Activated naive CD8-positive, alpha-beta T cell treated with anti-CD3 and anti-CD28 coated beads, Interleukin-2, amount 50 U/mL, for 24 hours (primary cell): ENCODE data around the gene LRRC3.
"Not testable (repeated sequence)": the region's sequence is repeated elsewhere in the genome, so short reads cannot be mapped to it uniquely, and the experiment has no call there.

Experiments used
- ATAC-seq: fragments of 150-1000 bp; cut with Tn5 transposase; one replicate; pipeline ENCODE4 v1.10.0; 2021
- DNase-seq: peaks from one replicate; pipeline ENCODE4 v3.0.0; 2021
- H3K27ac Mint-ChIP-seq: one replicate; pipeline ENCODE4 v1.8.0; 2021; ENCODE audit warnings: mild to moderate bottlenecking, mixed read lengths
- H3K27me3 Mint-ChIP-seq: one replicate; pipeline ENCODE4 v1.8.0; 2021; ENCODE audit warnings: mixed read lengths
- H3K36me3 Mint-ChIP-seq: one replicate; pipeline ENCODE4 v1.8.0; 2021; ENCODE audit warnings: low read depth, mixed read lengths
- H3K4me1 Mint-ChIP-seq: one replicate; pipeline ENCODE4 v1.8.0; 2021; ENCODE audit warnings: mixed read lengths
- H3K4me3 Mint-ChIP-seq: one replicate; pipeline ENCODE4 v1.8.0; 2021; ENCODE audit warnings: mild to moderate bottlenecking, moderate library complexity, mixed read lengths
- H3K9me3 Mint-ChIP-seq: one replicate; pipeline ENCODE4 v1.8.0; 2021; ENCODE audit warnings: mixed read lengths

Gene LRRC3

DNA sequence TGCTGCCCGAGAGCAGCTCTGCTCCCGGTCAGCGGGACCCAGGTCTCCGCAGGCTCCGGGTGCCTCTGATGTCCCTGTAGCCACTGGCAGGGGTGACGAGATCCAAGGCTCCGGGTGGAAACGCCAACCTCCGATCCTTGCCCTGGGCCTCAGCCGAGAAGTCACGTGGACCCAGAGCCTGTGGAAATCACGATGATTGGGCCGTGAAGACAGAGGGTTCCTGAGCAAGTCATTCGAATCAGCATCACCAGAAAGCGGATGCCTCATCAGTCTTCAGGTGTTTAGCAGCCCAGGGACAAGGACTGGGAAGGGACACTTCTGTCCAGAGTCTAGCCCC, 12.5 kb downstream of the LRRC3 start:
- Mint-ChIP-seq H3K36me3 (no peaks in the 10 kb centered on the region), H3K4me3 (no peak overlapping the region), H3K27me3 (no peaks in the 10 kb centered on the region), H3K27ac (no peak overlapping the region), H3K4me1 (no peaks in the 10 kb centered on the region), H3K9me3 (no peaks in the 10 kb centered on the region)
- ATAC-seq: no peak
- DNase-seq: no peak

DNA sequence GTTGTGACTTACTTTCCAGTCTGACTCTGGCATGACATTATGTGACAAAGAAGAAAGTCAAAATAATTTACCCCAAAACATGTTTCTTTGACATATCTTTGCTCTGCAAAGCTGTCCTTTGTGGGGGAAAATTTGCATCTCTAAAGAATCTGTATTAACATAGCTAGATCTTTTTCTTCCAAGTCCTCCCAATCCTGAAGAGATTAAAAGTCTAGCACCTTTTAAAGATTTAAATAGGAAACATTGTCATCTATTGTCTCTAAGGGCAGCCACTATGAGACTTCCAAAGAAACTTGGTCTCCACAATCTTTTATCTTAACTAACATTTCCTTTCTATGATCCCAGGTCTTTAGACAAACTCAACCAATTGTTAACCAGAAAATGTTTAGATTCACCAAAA, 16.0 kb downstream of the LRRC3 start:
- Mint-ChIP-seq H3K27ac (no peak overlapping the region), H3K4me1 (no peaks in the 10 kb centered on the region), H3K27me3 (no peaks in the 10 kb centered on the region), H3K4me3 (no peak overlapping the region), H3K9me3 (no peaks in the 10 kb centered on the region), H3K36me3 (no peaks in the 10 kb centered on the region)
- DNase-seq (no peak), ATAC-seq (no peak)

- H3K27me3 Mint-ChIP-seq: no peaks in the 10 kb centered on the region
- H3K27ac Mint-ChIP-seq: no peak overlapping the region
- no peak overlapping the region for H3K4me3 Mint-ChIP-seq
- no peaks in the 10 kb centered on the region for H3K36me3 Mint-ChIP-seq
- ATAC-seq (no peak), DNase-seq (no peak)
- H3K9me3 Mint-ChIP-seq: no peaks in the 10 kb centered on the region
- H3K4me1 Mint-ChIP-seq: no peaks in the 10 kb centered on the region
These were observed 16.7 kb downstream of the LRRC3 start for GRCh38 chr21:44471996-44472395.

DNA sequence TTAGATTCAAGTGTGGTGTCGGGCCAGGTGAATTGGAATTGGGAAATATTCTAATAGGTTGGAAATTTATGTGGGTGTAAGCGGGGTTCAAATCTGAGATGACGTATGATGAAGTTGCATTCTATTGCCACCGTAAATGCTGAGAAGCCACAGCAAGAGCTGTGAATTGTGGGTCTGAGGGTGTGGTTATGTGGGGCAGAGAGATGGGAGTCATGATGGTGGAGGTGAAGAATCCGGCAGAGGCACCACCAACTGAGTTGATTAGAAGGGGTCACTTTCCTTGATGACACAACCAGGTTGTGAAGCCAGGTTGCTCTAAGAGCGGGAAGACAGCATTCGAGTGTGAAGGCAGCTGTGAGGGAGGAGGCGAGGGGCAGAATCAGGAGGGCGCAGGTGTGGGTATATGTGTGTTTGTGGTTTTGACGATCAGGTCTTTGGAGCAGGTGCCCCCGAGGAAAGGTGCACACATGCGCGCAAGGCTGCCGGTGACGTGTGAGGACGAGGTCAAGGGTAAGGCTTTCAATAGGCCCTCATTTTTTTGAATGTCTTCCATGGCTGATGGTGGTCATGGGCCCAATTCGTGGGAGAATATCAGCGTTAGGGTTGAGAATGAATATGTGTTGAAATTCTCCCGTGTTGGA, 18.7 kb downstream of the LRRC3 start:
- DNase-seq (no peak), ATAC-seq (no peak)
- H3K9me3 Mint-ChIP-seq: no peaks in the 10 kb centered on the region
- H3K27me3 Mint-ChIP-seq: no peaks in the 10 kb centered on the region
- H3K4me1 Mint-ChIP-seq: no peaks in the 10 kb centered on the region
- H3K27ac Mint-ChIP-seq: no peak overlapping the region
- H3K36me3 Mint-ChIP-seq: no peaks in the 10 kb centered on the region
- H3K4me3 Mint-ChIP-seq: no peak overlapping the region

- no peaks in the 10 kb centered on the region for H3K27me3 Mint-ChIP-seq
- H3K36me3 Mint-ChIP-seq: no peaks in the 10 kb centered on the region
- H3K4me3 Mint-ChIP-seq: no peak overlapping the region
- no peak for ATAC-seq
- DNase-seq: no peak
- no peak overlapping the region for H3K27ac Mint-ChIP-seq
- H3K9me3 Mint-ChIP-seq: no peaks in the 10 kb centered on the region
- H3K4me1 Mint-ChIP-seq: peaks cover 3% of the 10 kb centered on the region
These were observed 20.0 kb downstream of the LRRC3 start for GRCh38 chr21:44475266-44475845.

DNA sequence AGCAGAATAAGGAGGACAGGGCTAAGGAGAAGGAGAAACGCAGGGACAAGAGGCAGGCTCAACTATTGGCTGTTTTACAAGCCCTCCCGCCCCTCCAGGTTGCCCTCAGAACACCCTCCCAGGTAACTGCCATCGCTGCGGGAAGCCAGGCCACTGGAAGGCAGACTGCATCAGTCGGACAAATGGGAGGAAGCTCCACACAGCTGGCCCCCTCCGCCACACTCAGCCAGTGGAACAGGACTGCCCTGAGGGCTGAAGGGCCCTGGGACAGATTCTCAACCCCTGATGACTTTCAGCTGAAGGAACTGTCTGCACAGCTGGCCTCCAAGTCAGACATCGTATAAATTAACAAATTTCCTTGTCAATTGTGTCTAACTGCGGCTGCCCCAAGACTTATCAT, 21.8 kb downstream of the LRRC3 start:
- H3K27me3 Mint-ChIP-seq: no peaks in the 10 kb centered on the region
- ATAC-seq (no peak), DNase-seq (no peak)
- no peaks in the 10 kb centered on the region for H3K36me3 Mint-ChIP-seq
- H3K4me1 Mint-ChIP-seq: peaks cover 3% of the 10 kb centered on the region
- no peak overlapping the region for H3K27ac Mint-ChIP-seq
- no peak overlapping the region for H3K4me3 Mint-ChIP-seq
- H3K9me3 Mint-ChIP-seq: no peaks in the 10 kb centered on the region

DNA sequence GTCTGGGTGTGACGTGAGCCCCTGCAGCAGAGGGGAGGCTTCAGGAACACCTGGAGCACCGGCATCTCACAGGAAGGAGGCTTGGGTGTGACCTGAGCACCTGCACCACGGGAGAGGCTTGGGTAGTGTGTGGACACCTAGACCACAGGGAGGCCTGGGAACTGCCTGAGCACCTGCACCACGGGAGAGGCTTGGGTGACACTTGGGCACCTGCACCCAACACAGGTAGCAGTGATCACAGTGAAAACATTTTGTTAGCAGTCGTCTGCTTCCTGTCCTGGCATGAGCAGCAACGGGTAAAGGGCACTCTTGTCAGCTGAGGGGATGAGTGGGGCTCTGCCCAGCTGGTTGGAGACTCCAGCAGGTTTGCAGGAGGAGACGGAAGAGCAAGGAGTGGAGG, 22.4 kb downstream of the LRRC3 start:
- ATAC-seq: no peak
- Mint-ChIP-seq H3K4me3 (no peak overlapping the region), H3K27me3 (no peaks in the 10 kb centered on the region), H3K36me3 (no peaks in the 10 kb centered on the region), H3K4me1 (peaks cover 3% of the 10 kb centered on the region), H3K27ac (no peak overlapping the region), H3K9me3 (no peaks in the 10 kb centered on the region)
- no peak for DNase-seq

DNA sequence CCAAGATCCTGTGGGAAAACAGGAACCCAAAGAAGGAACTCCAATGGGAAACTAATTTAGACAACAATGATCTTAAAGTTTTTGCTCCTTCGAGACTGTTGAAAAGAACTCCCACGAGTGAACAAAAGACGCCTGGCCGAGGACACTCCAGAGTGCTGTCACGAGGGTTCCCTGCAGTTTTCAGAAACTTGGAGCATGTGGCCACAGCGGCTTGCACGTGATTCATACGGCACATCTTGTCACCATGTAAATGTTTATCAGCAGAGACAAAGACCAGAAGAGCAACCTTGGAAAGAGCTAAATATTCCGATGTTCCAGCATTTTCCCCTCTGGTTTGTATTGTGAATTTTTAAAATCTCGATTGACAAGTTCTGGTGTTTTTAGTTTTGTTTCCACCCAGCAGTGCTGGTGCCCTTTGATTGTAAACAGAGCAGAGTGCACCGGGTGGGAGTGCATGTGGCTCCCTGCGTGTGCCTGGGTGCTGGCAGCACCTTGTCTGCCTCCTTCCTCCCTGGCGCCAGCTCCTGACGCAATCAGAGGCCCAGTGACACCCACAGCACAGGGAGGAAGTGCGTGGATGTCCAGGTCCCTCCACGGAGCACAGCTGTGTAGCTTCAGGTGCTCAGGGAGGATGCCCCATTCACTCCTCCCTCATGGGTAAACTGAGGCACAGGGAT, 23.0 kb downstream of the LRRC3 start:
- H3K27ac Mint-ChIP-seq: no peak overlapping the region
- H3K27me3 Mint-ChIP-seq: no peaks in the 10 kb centered on the region
- H3K4me1 Mint-ChIP-seq: peaks cover 3% of the 10 kb centered on the region
- no peaks in the 10 kb centered on the region for H3K36me3 Mint-ChIP-seq
- H3K9me3 Mint-ChIP-seq: no peaks in the 10 kb centered on the region
- DNase-seq (no peak), ATAC-seq (no peak)
- H3K4me3 Mint-ChIP-seq: no peak overlapping the region

DNA sequence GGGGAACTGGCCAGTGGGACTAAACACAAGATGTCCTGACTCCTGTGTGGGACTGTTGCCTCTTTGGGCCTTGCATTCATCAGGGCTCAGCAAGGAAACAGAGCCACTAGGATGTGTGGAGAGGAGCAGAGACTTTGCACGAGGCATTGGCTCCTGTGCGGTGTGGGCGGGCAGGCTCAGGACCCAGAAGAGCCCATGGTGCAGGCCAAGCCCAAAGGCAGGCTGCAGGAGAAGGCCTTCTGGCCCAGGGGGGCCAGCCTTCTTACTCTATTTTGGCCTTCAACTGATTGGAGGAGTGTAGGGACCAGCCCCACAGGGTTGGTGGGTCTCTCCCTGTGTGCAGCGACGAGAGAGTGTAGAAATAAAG, 23.5 kb downstream of the LRRC3 start:
- Mint-ChIP-seq H3K9me3 (no peaks in the 10 kb centered on the region), H3K36me3 (no peaks in the 10 kb centered on the region), H3K27me3 (no peaks in the 10 kb centered on the region), H3K27ac (no peak overlapping the region), H3K4me3 (no peak overlapping the region), H3K4me1 (peaks cover 3% of the 10 kb centered on the region)
- DNase-seq (no peak), ATAC-seq (no peak)

- H3K27ac Mint-ChIP-seq, H3K27me3 Mint-ChIP-seq, H3K4me3 Mint-ChIP-seq, H3K4me1 Mint-ChIP-seq, H3K36me3 Mint-ChIP-seq, H3K9me3 Mint-ChIP-seq, ATAC-seq: not testable (repeated sequence)
- DNase-seq: peak; percentile 47
These were observed 24.4 kb downstream of the LRRC3 start for GRCh38 chr21:44479556-44480199.

- Mint-ChIP-seq H3K27ac (no peak overlapping the region), H3K27me3 (no peaks in the 10 kb centered on the region), H3K9me3 (no peaks in the 10 kb centered on the region), H3K36me3 (no peaks in the 10 kb centered on the region), H3K4me1 (peaks cover 3% of the 10 kb centered on the region), H3K4me3 (no peak overlapping the region)
- DNase-seq (no peak), ATAC-seq (no peak)
These were observed 25.1 kb downstream of the LRRC3 start for GRCh38 chr21:44480200-44481053.

DNA sequence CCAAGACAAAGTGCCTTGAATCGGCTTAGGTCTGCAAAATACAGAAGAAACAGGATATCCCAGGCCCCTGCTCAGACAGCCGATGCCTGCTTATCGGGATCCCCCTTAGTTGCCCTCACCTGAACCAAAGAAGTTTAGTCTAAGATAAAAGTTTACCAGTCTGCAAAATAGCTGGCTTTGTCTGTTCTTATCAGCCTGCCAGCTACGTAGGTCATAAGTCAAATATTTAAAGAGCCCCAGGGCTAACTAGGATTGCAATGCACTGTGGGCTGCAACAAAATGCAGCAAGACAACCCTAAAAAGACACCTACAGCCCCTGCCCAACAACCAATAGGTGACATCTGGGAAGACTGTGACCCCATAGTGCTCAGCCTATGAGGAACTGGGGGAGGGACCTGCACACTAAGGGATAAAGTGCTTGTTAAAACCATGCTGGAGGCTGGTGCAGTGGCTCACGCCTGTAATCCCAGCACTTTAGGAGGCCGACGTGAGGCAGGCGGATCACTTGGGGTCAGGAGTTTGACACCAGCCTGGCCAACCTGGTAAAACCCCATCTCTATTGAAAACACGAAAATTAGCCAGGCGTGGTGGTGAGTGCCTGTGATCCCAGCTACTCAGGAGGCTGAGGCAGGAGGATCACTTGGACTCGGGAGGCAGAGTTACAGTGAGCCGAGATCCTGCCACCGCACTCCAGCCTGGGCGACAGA, 27.4 kb downstream of the LRRC3 start:
- H3K36me3 Mint-ChIP-seq: no peaks in the 10 kb centered on the region
- no peak for DNase-seq
- no peaks in the 10 kb centered on the region for H3K27me3 Mint-ChIP-seq
- no peaks in the 10 kb centered on the region for H3K9me3 Mint-ChIP-seq
- H3K27ac Mint-ChIP-seq: no peak overlapping the region
- H3K4me3 Mint-ChIP-seq: no peak overlapping the region
- no peak for ATAC-seq
- peaks cover 5% of the 10 kb centered on the region for H3K4me1 Mint-ChIP-seq

GRCh38 chr21:44483288-44484237, 28.3 kb downstream of the LRRC3 start:
- no peak for ATAC-seq
- no peak overlapping the region for H3K27ac Mint-ChIP-seq

More at GRCh38 chr21:44483288-44484237, 28.3 kb downstream of the LRRC3 start:
- H3K4me3 Mint-ChIP-seq: no peak overlapping the region
- peaks cover 5% of the 10 kb centered on the region for H3K4me1 Mint-ChIP-seq
- no peak for DNase-seq
- no peaks in the 10 kb centered on the region for H3K36me3 Mint-ChIP-seq
- no peaks in the 10 kb centered on the region for H3K27me3 Mint-ChIP-seq
- no peaks in the 10 kb centered on the region for H3K9me3 Mint-ChIP-seq
